Measurements from ENCODE around the gene C2. TPM values are rescaled to one million over a fixed set of nuclear protein-coding genes. Genes with fewer than 3 reads are reported as not detected.
"Not testable (repeated sequence)": the region's sequence is repeated elsewhere in the genome, so short reads cannot be mapped to it uniquely, and the experiment has no call there.

The C2 gene
- polyA plus RNA-seq, 4 donors: 3.1 to 4.1 (median 3.7) TPM

DNA sequence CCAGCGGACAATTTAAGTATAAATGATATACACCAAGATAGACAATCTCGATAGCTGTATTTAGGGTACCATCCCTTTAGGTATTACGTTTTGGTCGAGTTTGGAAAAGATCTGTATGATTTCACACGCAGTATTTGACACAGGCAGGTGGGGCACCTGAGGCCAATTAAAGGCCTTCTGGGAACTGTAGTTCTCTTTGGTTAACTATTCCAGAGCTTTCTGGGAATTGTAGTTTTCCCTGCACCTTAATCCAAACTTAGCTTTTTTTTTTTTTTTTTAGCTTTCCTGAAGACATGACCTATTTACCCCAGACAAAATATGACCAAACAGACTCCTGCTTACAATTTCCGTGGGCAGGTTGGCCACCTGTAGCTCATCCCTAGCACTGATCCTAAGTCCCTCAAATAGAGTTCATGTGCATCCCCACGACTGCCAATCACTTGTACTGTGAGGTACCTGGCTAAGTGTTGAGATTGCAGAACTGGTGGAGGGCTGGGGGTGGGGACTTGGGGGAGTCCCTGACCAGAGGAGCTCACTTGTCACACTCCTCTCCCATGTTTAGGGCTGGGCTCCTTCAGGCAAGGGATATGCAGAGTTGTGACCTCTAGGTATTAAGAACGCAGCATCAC, 29.0 kb upstream of the C2 start:
- DNase-seq (ENCODE audit: low read depth in 4 of 4, low spot score in 2 of 4): no peak

DNA sequence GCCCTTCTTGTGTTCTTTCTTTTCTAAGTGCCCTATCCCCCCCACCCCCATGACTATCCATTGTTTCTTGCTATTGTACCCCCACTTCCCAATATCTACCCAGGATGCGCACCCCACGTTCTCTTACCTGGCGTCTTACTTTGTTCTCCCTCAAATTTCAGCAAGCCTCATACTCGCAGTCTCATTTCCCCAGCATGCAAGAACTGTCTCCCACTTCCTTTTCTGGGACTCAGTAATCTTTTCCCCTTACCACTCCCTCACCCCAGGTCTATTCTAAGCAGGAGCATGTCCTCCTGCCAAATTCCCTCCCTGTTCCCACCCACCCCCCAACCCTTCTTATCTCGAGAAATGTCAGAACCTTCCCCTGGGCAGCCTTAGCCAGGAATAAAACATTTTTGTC, 28.3 kb upstream of the C2 start:
- DNase-seq (ENCODE audit: low read depth in 4 of 4, low spot score in 2 of 4): no peak

DNA sequence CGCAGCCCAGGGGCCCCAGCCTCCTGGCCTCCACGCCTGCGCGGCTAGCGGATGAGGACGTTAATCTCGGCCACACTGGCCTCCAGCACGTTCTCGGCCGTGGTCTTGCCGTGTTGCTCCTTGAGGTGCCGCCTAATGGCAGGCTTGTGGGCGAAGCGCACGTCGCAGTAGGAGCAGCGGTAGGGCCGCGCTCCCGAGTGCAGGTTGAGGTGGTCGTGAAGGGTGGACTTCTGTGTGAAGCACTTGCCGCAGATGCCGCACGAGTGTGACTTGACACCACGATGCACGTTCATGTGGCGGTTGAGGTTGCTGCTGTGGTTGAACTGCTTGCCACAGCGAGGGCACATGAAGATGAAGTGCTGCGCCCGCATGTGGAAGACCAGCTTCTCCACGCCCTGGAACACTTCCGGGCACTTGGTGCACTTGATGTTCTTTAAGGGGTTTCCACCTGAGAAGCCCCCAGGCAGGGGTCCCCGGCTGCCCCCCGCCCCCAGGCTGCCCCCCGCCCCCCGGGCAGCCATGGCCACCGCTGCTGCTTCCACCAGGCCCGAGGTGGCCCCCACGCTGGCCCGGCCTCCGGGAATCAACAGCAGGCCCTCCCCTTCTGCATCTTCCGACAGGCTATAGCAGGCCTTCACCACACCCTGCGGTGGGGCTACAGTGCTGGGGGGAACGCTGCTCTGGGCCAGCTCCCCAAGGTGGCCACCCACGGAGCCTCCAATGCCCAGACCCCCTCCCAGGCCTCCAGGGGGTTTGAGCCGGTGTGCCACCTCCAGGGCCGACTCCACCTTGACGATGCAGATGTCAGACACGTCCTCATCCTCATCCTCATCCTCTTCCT, 27.4 kb upstream of the C2 start:
- DNase-seq (ENCODE audit: low read depth in 4 of 4, low spot score in 2 of 4): no peak

DNA sequence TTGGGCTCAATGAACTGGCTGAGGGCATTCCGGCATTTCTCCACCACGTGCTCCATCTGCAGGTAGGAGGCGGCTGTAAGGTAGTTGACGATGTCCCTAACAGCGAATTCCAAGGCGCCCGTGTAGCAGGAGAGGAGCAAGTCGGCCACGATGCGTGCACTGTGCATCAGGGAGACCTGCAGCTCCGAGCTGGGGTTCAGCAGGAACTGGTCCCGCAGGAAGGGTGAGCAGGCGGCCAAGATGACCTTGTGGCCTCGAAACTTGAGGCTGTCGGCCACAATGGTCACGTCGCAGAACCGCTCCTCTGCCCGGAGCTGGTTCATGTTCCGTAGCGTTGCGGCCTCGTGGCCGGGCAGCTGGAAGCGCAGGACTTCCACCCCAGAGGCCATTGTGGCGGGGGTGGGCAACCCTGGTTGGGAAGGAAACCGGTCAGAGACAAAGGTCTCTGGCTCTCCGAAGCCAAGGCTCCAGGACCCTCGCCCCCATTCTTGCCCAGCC, 26.6 kb upstream of the C2 start:
- DNase-seq (ENCODE audit: low read depth in 4 of 4, low spot score in 2 of 4): no peak

DNA sequence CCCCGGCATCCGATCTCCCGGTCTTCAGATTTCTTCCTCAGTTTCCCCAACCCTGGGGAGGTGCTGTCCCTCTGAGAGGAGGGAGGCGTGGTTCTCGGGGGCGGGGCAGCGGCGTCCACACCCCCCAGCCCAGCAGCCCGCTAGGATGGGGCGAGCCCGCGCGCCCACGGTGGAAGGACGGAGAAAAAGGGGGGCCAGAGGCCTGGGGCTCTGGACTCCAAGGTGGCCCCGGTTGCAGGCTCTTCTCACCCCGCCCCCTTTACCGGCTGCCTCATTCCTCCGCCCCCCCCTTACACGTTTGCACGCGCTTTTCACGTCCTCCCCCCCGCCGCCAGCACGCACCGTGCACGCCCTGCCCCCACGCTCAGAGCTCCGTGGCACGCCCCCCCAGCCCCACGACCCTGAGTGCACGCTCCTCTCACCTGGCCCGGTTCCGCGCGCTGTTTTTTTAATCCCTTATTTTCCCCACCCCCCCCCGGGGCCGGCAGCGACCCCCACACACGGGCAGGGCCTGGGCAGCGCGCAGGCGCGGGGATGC, 26.0 kb upstream of the C2 start:
- DNase-seq (ENCODE audit: low read depth in 4 of 4, low spot score in 2 of 4): no peak

DNA sequence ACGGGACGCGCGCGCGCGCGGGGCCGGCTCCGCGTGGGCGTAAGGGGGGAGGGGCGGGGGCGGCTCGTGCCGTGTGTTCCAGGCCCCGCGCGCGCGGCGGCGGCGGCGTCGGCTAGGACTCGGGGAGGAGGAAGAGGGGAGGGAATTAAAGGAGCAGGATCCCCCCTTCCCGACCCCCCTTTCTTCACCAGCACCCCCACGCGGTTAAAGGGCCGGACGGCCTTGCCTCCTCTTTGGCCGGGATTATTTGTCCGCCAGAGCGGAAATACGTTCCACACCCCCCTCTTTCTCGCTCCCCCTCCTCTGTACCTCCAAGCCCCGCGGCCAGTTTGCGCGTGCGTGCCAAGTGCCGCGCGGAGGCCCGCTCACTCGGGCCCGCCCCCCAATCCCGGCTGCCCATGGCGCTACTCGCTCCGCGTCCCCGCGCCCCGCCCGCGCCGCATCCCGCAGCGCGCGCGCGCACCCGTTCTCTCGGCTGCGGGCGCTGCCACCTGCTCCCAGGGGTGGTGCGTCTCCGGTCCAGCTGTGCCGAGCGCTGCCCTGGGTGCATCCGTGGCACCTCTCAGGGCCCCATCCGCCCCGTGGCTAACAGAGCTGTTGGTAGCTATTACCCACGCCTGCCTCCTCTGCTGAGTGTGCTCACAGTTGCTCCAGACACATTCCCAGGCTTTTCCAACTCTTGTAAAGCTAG, 25.4 kb upstream of the C2 start, which contains the start of gene ZBTB12:
Gene ZBTB12, minus strand, starts transcription at position 134 of the 691 bp plus-strand sequence. CDS start 781 bp downstream, outside the sequence.
- peak; percentile 93 to 98 (median 96) for DNase-seq (ENCODE audit: low read depth in 4 of 4, low spot score in 2 of 4)

DNA sequence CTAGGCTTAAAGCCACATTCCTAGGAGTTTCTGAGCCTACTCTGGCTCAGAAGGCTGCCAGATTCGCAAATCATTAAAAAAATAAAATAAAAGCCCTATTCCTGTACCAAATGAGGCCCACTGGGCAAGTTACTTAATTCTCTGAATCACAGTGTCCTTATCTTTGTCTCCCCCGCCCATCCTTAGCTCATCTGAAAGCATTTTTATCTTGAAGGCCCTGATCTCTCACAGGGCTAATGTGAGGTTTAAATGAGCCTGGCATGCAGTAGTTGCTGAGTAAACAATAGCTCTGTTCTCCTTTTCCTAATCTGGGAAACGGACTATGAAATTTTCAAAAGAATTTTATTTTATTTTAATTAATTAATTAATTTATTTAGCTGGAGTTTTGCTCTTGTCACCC, 23.6 kb upstream of the C2 start:
- DNase-seq (ENCODE audit: low read depth in 4 of 4, low spot score in 2 of 4): no peak

DNA sequence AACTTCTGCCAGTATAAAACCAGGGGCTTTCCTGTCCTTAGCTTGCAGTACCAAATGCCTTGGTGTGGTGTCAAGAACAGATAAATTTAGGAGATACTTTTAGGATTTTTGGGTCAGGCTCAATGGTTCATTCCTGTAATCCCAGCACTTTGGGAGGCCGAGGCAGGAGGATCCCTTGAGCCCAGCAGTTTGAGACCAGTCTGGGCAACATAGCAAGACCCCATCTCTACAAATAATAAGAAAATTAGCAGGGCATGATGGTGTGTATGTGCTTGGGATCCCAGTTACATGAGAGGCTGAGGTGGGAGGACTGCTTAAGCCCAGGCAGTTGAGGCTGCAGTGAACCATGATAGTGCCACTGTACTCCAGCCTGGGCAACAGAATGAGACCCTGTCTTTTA, 22.5 kb upstream of the C2 start:
- no peak for DNase-seq (ENCODE audit: low read depth in 4 of 4, low spot score in 2 of 4)

DNA sequence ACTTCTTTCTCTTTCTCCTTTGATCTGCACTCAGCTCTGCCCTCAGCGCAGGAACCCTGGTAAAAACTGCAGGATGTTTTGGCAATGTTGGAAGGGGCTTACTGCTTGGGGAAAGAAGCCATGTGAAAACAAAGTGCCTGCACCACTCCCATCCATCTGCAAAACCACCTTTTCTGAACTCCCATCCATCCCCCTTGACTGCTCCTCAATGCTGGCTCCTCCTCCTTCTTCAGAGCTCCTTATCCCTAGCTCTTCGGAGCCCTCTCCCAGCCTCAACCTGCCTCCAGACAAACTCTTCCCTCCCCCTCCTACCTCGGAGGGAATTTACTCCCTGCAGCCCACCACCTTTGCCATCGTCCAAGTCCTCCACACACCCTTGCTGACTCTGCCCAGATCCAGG, 21.4 kb upstream of the C2 start:
- no peak for DNase-seq (ENCODE audit: low read depth in 4 of 4, low spot score in 2 of 4)

DNA sequence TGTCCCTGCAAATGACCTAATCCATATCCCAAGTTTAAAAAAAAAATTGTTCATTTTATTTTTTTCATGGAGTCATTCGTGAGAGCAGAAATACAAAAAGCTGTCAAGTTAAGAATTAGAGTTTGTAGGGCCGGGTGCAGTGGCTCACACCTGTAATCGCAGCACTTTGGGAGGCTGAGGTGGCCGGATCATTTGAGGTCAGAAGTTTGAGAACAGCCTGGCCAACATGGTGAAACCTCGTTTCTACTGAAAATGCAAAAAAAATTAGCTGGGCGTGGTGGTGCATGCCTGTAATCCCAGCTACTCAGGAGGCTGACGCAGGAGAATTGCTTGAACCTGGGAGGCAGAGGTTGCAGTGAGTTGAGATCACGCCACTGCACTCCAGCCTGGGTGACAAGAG, 20.8 kb upstream of the C2 start:
- DNase-seq (ENCODE audit: low read depth in 4 of 4, low spot score in 2 of 4): not testable (repeated sequence)

DNA sequence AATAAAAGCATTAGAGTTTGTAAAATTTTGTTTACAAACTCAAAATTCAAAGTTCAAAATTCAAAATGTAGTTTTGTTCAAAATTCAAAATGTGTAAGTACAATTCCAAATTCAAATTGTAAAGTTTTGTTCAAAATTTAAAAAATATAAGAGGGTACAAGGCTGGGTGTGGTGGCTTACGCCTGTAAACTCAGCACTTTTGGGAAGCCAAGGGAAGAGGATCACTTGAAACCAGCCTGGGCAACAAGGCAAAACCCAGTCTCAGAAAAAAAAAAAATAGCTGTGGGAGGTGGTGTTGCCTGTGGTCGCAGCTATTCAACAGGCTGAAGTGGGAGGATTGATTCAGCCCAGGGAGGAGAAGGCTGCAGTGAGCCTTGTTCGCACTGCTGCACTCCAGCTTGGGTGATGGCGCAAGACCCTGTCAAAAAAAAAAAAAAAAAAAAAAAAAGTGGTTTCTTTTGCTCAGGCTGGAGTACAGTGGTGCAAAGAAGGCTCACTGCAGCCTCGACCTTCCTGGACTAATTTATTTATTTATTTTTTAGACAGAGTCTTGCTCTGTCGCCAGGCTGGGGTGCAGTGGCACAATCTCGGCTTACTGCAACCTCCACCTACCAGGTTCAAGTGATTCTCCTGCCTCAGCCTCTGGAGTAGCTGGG, 20.2 kb upstream of the C2 start:
- DNase-seq (ENCODE audit: low read depth in 4 of 4, low spot score in 2 of 4): no peak

DNA sequence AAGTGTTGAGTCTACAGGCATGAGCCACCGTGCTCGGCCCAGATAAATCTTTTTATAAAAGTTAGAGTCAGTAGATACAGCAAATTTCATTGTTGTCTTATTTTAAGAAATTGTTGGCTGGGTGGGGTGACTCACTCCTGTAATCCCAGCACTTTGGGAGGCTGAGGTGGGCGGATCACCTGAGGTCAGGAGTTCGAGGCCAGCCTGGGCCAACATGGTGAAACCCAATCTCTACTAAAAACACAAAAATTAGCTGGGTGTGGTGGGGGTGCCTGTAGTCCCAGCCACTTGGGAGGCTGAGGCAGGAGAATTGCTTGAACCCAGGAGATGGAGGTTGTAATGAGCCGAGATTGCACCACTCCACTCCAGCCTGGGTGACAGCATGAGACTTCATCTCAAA, 19.3 kb upstream of the C2 start:
- not testable (repeated sequence) for DNase-seq (ENCODE audit: low read depth in 4 of 4, low spot score in 2 of 4)

DNA sequence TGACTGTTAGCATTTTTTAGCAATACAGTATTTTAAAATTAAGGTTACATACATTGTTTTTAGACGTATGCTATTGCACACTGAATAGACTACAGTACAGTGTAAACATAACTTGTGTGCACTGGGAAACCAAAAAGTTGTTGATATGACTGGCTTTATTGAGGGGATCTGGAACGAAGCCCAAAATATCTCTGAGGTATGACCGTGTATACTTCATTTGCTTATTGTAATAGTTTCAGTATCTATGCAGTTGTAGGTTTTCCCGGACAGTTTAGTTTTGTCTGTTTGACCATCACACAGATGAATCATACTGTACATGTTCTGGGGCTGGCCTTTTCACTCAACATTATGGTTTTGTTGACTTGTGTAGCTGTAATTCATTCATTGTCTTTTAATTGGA, 18.7 kb upstream of the C2 start:
- DNase-seq (ENCODE audit: low read depth in 4 of 4, low spot score in 2 of 4): no peak

DNA sequence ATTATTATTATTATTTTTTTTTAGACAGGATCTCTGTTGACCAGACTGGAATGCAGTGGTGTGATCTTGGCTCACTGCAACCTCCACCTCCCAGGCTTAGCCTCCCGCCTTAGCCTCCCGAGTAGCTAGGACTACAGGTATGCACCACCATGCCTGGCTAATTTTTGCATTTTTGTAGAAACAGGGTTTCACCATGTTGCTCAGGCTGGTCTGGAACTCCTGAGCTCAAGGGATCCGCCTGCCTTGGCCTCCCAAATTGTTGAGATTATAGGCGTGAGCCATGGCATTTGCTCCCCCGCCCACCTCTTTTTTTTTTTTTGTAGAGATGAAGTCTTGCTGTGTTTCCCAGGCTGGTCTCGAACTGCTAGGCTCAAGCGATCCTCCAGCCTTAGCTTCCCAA, 18.2 kb upstream of the C2 start:
- DNase-seq (ENCODE audit: low read depth in 4 of 4, low spot score in 2 of 4): not testable (repeated sequence)

DNA sequence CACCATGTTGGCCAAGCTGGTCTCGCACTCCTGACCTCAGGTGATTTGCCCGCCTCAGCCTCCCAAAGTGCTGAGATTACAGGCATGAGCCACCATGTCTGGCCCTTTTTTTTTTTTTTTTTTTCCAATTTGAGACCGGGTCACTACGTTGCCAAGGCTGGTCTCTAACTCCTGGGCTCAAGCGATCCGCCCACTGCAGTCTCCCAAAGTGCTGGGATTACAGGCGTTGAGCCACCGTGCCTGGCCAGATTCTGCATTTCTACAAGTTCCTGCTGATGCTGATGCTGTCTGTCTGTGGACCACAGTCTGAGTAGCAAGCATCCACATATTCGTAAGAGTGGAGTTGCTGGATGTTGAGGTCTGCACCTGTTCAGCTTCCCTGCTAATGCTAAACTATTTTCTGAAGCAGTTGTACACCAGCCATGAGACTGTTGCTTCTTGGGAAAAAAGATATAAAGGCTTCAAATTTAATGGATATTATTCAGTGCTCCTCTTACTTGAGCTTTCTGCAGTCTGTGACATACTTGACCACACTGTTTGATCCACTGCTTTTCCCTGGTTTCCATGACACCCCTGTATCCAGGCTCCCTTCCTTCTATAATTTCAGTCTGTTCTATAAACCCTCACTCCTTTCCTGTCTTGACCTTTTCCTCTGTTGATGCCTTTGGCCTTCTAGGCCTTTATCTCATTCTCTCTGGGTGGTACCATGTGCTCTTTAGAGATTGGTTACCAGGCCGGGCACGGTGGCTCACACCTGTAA, 15.5 kb upstream of the C2 start:
- DNase-seq (ENCODE audit: low read depth in 4 of 4, low spot score in 2 of 4): no peak

DNA sequence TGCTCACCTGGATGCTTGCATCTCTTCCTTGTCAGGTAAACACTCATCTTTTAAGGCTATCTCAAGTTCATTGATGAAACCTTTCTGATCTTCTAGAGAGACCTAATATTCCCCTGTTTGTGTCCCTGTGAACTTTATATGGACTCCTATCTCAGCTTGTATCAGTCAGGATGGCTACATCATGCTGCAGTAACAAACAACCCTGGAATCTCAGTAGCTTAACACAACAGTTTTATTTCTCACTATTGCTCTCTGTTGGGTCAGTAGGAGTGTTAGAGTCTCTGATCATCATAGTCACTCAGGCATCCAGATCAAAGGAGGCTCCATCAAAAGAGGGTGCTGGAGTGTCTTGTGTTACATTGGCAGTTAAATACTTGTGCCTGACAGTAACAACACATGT, 12.2 kb upstream of the C2 start:
- no peak for DNase-seq (ENCODE audit: low read depth in 4 of 4, low spot score in 2 of 4)

DNA sequence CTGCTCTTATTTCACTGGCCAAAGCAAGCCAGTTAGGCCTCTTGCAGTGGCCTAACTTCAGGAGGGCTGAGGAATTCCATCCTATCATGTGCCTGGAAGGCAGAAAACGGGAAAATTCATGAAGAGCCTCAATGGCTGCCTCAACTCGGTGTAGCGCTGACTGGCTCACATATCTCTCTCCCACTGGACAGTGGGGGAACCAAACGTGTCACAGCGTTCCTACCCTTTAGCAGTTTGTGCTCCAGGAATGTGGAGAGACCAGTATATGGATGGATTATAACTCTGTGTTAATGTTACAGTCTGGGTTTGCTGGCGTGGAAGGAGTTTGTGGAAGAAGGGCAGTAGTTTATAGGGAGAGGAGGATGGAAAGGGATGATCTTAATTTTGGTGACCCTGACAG, 11.8 kb upstream of the C2 start:
- DNase-seq (ENCODE audit: low read depth in 4 of 4, low spot score in 2 of 4): no peak

DNA sequence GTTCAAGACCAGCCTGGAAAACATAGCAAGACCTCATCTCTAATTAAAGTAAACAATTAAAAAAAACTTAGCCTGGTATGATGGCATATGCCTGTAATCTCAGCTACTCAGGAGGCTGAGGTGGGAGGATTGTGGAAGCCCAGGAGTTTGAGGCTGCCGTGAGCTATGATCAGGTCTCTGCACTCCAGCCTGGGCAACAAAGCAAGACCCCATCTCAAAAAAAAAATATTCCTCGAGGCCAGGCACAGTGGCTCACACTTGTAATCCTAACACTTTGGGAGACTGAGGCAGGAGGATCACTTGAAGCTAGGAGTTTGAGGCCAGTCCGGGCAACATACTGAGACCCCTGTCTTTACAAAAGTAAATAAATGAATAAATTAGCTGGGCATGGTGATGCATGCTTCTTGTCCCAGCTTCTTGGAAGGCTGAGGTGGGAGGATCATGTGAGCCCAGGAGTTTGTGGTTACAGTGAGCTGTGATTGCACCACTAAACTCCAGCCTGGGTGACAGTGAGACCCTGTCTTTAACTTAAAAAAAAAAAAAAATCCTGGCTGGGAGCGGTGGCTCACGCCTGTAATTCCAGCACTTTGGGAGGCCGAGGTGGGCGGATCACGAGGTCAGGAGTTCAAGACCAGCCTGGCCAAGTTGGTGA, 9.3 kb upstream of the C2 start:
- no peak for DNase-seq (ENCODE audit: low read depth in 4 of 4, low spot score in 2 of 4)

DNA sequence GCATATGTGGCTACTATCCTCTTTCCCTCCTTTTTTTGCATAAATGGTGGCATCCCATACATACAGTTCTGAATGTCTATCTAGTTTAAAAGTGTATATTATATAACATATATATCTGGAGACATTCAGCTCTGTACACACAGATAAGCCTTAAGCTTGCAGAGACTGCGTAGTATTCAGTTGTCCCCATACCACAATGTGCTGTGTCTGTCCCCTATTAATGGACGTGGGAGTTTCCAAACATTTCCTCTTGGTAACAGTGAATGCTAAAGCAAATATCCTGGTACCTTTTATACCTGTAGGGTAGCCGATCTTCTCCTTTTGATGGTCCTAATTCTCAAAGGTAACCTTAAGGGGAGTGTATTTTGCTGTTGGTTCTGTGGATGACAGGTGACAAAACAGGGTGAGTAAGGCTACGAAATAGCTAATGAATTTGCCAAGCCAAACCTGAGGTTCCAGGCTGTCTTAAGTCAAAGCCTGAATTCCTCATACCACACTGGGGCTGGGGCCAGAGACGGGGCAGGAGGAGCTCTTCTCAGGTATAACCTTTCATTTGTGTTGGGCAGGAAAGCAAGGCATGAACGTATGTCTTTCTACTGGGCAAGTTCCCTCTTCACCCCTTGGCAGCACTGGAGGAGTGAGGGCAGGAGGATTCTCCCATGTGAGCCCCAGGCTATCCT, 7.8 kb upstream of the C2 start:
- no peak for DNase-seq (ENCODE audit: low read depth in 4 of 4, low spot score in 2 of 4)
